Measurements from ENCODE around the gene TMEM245. TPM values are rescaled to one million over a fixed set of nuclear protein-coding genes. Genes with fewer than 3 reads are reported as not detected.

Gene TMEM245
- total and polyA plus RNA-seq, 7 donors: 6.0 to 77.8 (median 43.5) TPM

GRCh38 chr9:109035684-109036423 lies 83.9 kb downstream of the TMEM245 start:
- Histone ChIP-seq H3K27ac (peak overlapping the region; percentile 7), H3K27me3 (ENCODE audit: insufficient read depth in 3 of 3, low read length in 2 of 3) (no peaks in the 10 kb centered on the region), H3K4me1 (peaks cover 7% of the 10 kb centered on the region), H3K36me3 (ENCODE audit: insufficient read depth in 1 of 2, low read depth in 1 of 2) (peaks cover 3 to 66% of the 10 kb centered on the region in 2 donors), H3K9me3 (no peaks in the 10 kb centered on the region), H3K4me3 (no peak overlapping the region)
- WGBS, 3 donors: 67 to 82% (median 79%) methylated on average over 2 of the region's 2 CpGs
- TF ChIP-seq, protein P1, sequence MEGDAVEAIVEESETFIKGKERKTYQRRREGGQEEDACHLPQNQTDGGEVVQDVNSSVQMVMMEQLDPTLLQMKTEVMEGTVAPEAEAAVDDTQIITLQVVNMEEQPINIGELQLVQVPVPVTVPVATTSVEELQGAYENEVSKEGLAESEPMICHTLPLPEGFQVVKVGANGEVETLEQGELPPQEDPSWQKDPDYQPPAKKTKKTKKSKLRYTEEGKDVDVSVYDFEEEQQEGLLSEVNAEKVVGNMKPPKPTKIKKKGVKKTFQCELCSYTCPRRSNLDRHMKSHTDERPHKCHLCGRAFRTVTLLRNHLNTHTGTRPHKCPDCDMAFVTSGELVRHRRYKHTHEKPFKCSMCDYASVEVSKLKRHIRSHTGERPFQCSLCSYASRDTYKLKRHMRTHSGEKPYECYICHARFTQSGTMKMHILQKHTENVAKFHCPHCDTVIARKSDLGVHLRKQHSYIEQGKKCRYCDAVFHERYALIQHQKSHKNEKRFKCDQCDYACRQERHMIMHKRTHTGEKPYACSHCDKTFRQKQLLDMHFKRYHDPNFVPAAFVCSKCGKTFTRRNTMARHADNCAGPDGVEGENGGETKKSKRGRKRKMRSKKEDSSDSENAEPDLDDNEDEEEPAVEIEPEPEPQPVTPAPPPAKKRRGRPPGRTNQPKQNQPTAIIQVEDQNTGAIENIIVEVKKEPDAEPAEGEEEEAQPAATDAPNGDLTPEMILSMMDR (IDR thresholded peaks at IDR 0.05): no peak
- peak in 1 of 2 donors; percentile 23 for DNase-seq
- intact Hi-C loops (cut with DNase I): no loop called here
- ATAC-seq: peak in 3 of 4 donors; percentile 39 to 66 (median 63)

DNA sequence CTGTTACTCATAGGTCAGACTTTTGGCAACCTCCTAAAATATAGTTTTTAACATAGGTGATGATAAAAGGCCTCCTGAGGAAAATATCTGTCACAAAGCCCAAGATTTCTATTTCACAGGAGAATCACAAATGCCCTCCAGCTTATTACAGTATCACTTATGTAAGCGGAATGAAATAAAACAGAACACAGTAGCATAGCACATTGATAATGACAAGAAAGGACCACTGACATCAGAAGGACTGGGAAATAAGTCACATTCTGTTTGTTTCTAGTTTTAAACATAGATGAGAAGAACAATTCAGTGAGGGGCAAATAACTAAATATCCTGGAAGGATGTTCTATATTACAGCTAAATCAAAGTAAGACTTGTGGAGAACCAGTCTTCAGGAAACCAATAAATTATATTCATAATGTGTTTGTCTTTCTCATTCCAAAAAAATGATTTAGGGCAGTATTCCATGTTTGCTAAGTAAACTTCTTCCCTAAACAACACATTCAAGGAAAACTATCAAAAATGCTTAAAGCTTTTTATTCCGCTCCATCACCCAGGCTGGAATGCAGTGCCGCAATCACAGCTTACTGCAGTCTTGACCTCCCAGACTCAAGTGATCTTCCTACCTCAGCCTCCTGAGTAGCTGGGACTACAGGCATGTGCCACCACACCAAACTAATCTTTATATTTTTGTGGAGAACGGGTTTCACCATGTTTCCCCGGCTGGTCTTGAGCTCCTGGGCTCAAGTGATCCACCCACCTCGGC lies 85.6 kb downstream of the TMEM245 start:
- peaks cover 0 to 72% of the 10 kb centered on the region in 2 donors for H3K36me3 ChIP-seq (ENCODE audit: insufficient read depth in 1 of 2, low read depth in 1 of 2)
- 84 to 97% (median 89%) methylated on average over 6 of the region's 6 CpGs for WGBS, 3 donors

GRCh38 chr9:109031241-109031640 lies 88.5 kb downstream of the TMEM245 start:
- Histone ChIP-seq H3K4me3 (no peak overlapping the region), H3K4me1 (peaks cover 7% of the 10 kb centered on the region), H3K27me3 (ENCODE audit: insufficient read depth in 3 of 3, low read length in 2 of 3) (no peaks in the 10 kb centered on the region), H3K36me3 (ENCODE audit: insufficient read depth in 1 of 2, low read depth in 1 of 2) (peaks cover 0 to 55% of the 10 kb centered on the region in 2 donors), H3K27ac (no peak overlapping the region), H3K9me3 (no peaks in the 10 kb centered on the region)
- ATAC-seq: no peak
- no peak for DNase-seq
- intact Hi-C loops (cut with DNase I): no loop called here
- TF ChIP-seq, protein P1 (IDR thresholded peaks at IDR 0.05): no peak
- 91 to 93% (median 91%) methylated on average over 3 of the region's 3 CpGs for WGBS, 3 donors

More for the DNA sequence above, 85.6 kb downstream of the TMEM245 start:
- DNase-seq: no peak
- H3K27ac ChIP-seq: no peak overlapping the region
- TF ChIP-seq, protein P1 (IDR thresholded peaks at IDR 0.05): no peak
- H3K27me3 ChIP-seq (ENCODE audit: insufficient read depth in 3 of 3, low read length in 2 of 3): no peaks in the 10 kb centered on the region
- no peak for ATAC-seq
- no peak overlapping the region for H3K4me3 ChIP-seq
- H3K4me1 ChIP-seq: peaks cover 7% of the 10 kb centered on the region
- intact Hi-C loops (cut with DNase I): no loop called here
- no peaks in the 10 kb centered on the region for H3K9me3 ChIP-seq

DNA sequence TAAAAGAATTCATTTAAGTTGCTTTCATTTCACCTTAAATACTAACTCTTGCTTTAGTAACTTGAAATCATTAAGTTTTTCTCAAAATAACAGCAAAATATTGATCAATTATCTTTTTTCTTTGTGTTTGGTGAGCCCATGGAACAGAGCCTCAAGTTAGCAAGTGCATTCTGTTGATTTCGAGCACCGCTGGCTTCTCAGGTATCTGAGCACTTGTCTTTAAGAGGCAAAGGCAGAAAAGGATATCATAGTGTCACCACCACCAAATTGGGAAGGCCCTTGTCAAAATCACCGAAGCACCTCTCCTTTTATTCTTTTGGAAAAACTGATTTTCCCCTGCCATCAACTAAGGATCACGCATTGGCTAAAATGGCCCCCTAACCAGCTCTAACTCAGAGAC lies 89.3 kb downstream of the TMEM245 start:
- Histone ChIP-seq H3K4me3 (no peak overlapping the region), H3K4me1 (peaks cover 5% of the 10 kb centered on the region), H3K36me3 (ENCODE audit: insufficient read depth in 1 of 2, low read depth in 1 of 2) (peaks cover 0 to 48% of the 10 kb centered on the region in 2 donors), H3K27me3 (ENCODE audit: insufficient read depth in 3 of 3, low read length in 2 of 3) (no peaks in the 10 kb centered on the region), H3K9me3 (no peaks in the 10 kb centered on the region), H3K27ac (no peak overlapping the region)
- 91 to 96% (median 95%) methylated on average over 4 of the region's 4 CpGs for WGBS, 3 donors
- intact Hi-C loops (cut with DNase I): no loop called here
- TF ChIP-seq, protein P1 (IDR thresholded peaks at IDR 0.05): no peak
- DNase-seq: no peak
- no peak for ATAC-seq

Data from psoas muscle (tissue), 8 donors.